Adrenal gland (tissue), 12 donors: ENCODE data around the gene S100A7A. TPM values are rescaled to one million over a fixed set of nuclear protein-coding genes. Genes with fewer than 3 reads are reported as not detected.
"Not testable (repeated sequence)": the region's sequence is repeated elsewhere in the genome, so short reads cannot be mapped to it uniquely, and the experiment has no call there.

Source experiments
- DNase-seq, 7 donors: peaks; one replicate each; pipeline ENCODE4 v3.0.0-alpha.2; 2019 to 2020
- H3K27ac ChIP-seq, 5 donors: fragments of 200-600 bp; sonication (generic) in 4 of 5; 1 replicate in 3 of 5; 2 replicates in 2 of 5; pipeline versions ENCODE4 v1.5.1 to v1.8.0; 2016 to 2020; ENCODE audit warnings: mild to moderate bottlenecking in 1 of 5
- H3K27me3 ChIP-seq: fragments of 200-600 bp; 2 replicates; pipeline ENCODE4 v1.8.0; 2021
- H3K36me3 ChIP-seq, 2 donors: fragments of 200-600 bp; replicated peaks in 1 of 2; 1 replicate in 1 of 2; 2 replicates in 1 of 2; pipeline versions ENCODE4 v1.5.1 to v1.8.0; 2018 to 2022
- H3K4me1 ChIP-seq, 2 donors: fragments of 200-600 bp; replicated peaks in 1 of 2; 1 replicate in 1 of 2; 2 replicates in 1 of 2; pipeline versions ENCODE4 v1.5.1 to v1.8.0; 2018 to 2021
- H3K4me3 ChIP-seq, 4 donors: fragments of 200-600 bp; sonication (generic) in 3 of 4; one replicate each; pipeline ENCODE4 v1.5.1; 2016 to 2018
- H3K9me3 ChIP-seq, 3 donors: fragments of 200-600 bp; sonication (generic) in 1 of 3; replicated peaks in 1 of 3; 1 replicate in 2 of 3; 2 replicates in 1 of 3; pipeline versions ENCODE4 v1.5.1 to v1.8.0; 2016 to 2021
- CTCF ChIP-seq, 6 experiments: fragments of 450-650 bp in 4 of 6; fragments of 200-600 bp in 2 of 6; sonication (generic) in 1 of 6; IDR thresholded peaks; 1 replicate in 5 of 6; 2 replicates in 1 of 6; pipeline versions ENCODE4 v1.5.1 to v1.8.0; 2016 to 2021; ENCODE audit warnings: antibody characterized with exemption in 6 of 6, mild to moderate bottlenecking in 2 of 6, moderate library complexity in 1 of 6
- POLR2A ChIP-seq, 2 donors: fragments of 450-650 bp; IDR thresholded peaks; one replicate each; pipeline ENCODE4 v1.6.1; 2017; ENCODE audit warnings: antibody characterized with exemption in 2 of 2, mild to moderate bottlenecking in 2 of 2, moderate library complexity in 1 of 2
- WGBS, 4 donors: extraction: QIAGEN DNeasy Blood & Tissue Kit in 2 of 4; methylation state at CpG; one replicate each; pipeline versions ENCODE4 v1.1.5 to v1.1.7; 2013 to 2017; 5-methylcytosine and 5-hydroxymethylcytosine counted together
- intact Hi-C, 2 donors: fragments of 100-400 bp; cut with DNase I; formaldehyde crosslinking; loops; one replicate each; pipeline versions ENCODE4 v1.14.1 to v1.15.0; 2022 to 2023
- polyA plus RNA-seq, 3 donors: library from polyadenylated mRNA; stranded (reverse); fragments of 200-250 nt in 2 of 3; fragments of 350-450 nt in 1 of 3; fragmentation: Illumina TruSeq in 1 of 3; extraction: RNeasy Lipid Tissue Mini Kit (QIAGEN cat#74804) in 1 of 3; gene quantifications; one replicate each; pipeline ENCODE4 v1.2.3, GENCODE V29; 2013 to 2014
- total RNA-seq, 9 donors: library from RNA; depleted of rRNA in 4 of 9; stranded (reverse); fragments of >200 nt in 4 of 9; fragments of 120-200 nt in 1 of 9; fragmentation: NEBNext Ultra II Directional in 1 of 9; extraction: Animal tissue kit (Norgen Biotek cat#: 25700) in 1 of 9; gene quantifications; one replicate each; pipeline versions ENCODE4 v1.1.0 to v1.2.4, GENCODE V29; 2013 to 2023
- donor health status: healthy with polysubstance abuse.
- donor health status: Bipolar disorder and iron deficiency.
- donor health status: DM: yes; HTN: yes; CAD: no.
- donor health status: DM: no; HTN: no; CAD: no.
- donor health status: DM: no; HTN: no; CAD: no.
- donor health status: DM: yes; HTN: yes; CAD: no.

S100A7A gene
- total and polyA plus RNA-seq, 12 donors = not detected

DNA sequence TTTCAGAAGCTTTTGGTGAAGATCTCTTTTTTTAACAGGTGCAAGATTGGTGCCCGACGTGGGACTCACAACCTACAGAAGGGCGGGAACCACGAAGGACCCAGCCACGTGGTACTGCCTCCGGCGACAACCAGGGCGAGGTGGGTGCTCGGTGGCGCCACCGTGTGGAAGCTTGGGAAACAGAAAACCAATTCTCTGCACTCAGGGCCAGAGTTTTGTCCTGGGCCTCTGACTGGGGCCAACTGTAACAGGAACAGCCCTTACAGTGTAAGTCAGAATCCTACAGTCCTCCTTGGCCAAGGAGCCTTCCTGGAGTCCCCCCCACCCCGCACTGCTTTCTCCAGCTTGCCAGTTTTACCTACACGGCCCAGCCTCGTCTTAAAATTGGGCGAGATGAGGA is 11.6 kb upstream of the S100A7A start:
- no peak overlapping the region for H3K4me3 ChIP-seq
- H3K36me3 ChIP-seq = no peaks in the 10 kb centered on the region
- no peaks in the 10 kb centered on the region for H3K9me3 ChIP-seq
- intact Hi-C loops = no loop called here
- TF ChIP-seq CTCF (IDR thresholded peaks at IDR 0.05) (peak in 5 of 6 experiments; percentile 35 to 58 (median 40)), POLR2A (IDR thresholded peaks at IDR 0.05) (no peak)
- H3K27me3 ChIP-seq = no peaks in the 10 kb centered on the region
- H3K27ac ChIP-seq = no peak overlapping the region
- DNase-seq = peak; percentile 27 to 62 (median 38)
- H3K4me1 ChIP-seq = no peaks in the 10 kb centered on the region
- WGBS, 4 donors = 34 to 41% (median 39%) methylated on average over 15 of the region's 15 CpGs

DNA sequence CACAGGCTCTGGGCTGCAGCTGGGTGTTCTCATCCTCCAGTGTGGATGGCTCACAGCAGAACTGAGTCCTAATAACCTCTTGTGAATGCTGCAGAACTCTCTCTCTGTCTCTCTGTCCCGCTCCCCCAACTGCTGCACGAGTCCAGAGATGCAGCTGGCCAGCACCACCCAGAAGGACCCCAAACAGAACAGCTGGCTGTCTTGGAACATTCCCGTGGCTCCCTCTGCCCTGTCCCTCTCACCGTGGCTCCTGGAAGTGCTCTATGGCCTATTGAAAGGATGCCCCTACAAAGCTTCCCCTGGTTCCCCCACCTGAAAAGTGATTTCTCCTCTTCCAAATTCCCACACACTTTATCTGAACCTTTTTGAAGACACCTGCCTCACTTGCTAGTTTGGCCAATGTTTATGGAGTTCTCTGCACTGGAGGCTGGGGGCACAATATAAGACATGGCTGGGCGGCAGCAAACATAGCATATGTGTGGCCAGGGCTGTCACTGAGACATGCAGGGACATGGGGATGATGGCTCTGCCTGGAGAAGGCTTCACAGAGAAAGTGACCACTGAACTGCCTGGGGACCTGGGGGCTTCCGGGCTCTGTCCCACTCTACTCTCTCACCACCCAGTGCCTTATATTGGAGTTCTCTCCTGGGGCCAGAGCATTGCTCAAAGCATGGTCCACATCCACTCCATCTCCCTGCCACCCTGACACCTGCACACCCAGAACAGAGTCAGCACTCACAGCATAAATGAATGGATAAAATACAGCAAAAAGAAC is 10.3 kb upstream of the S100A7A start:
- H3K4me1 ChIP-seq, H3K27ac ChIP-seq, DNase-seq, H3K9me3 ChIP-seq, H3K27me3 ChIP-seq, H3K36me3 ChIP-seq, H3K4me3 ChIP-seq, intact Hi-C loops: not testable (repeated sequence)
- WGBS, 4 donors = 67 to 84% (median 80%) methylated on average over 3 to 6 of the region's 6 CpGs

- H3K9me3 ChIP-seq, H3K36me3 ChIP-seq, H3K4me3 ChIP-seq, H3K27me3 ChIP-seq, H3K4me1 ChIP-seq, intact Hi-C loops, H3K27ac ChIP-seq: not testable (repeated sequence)
- 61 to 74% (median 68%) methylated on average over 10 to 11 of the region's 11 CpGs for WGBS, 4 donors
- peak in 1 of 7 donors; percentile 9 for DNase-seq
These were observed 9.0 kb upstream of the S100A7A start for GRCh38 chr1:153407274-153407673.

DNA sequence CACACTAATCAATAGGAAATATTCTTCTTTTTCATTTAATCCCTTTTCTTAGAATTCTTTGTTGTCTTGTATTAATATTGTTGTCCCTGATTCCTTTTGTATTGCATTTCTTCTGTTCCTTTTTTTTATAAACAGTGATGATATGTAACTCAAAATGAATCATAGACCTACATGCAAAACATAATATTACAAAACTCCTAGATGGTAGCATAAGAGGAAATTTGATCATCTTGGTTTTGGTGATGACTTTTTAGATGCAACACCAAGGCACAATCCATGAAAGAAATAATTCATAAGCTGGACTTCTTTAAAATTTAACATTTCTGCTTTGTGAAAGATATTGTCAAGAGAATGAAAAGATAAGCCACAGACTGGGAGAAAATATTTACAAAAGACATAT is 2.4 kb upstream of the S100A7A start:
- H3K9me3 ChIP-seq, DNase-seq, H3K4me1 ChIP-seq, H3K27me3 ChIP-seq, H3K4me3 ChIP-seq, H3K36me3 ChIP-seq, intact Hi-C loops, H3K27ac ChIP-seq: not testable (repeated sequence)

GRCh38 chr1:153417136-153417888 is 992 bp downstream of the S100A7A start:
- Histone ChIP-seq H3K27ac (no peak overlapping the region), H3K4me1 (no peaks in the 10 kb centered on the region), H3K36me3 (no peaks in the 10 kb centered on the region), H3K4me3 (no peak overlapping the region), H3K9me3 (no peaks in the 10 kb centered on the region), H3K27me3 (no peaks in the 10 kb centered on the region)
- TF ChIP-seq POLR2A (IDR thresholded peaks at IDR 0.05) (no peak), CTCF (IDR thresholded peaks at IDR 0.05) (no peak)
- intact Hi-C loops = no loop called here
- WGBS, 4 donors = 72 to 79% (median 76%) methylated on average over 11 to 12 of the region's 12 CpGs
- no peak for DNase-seq

- H3K27ac ChIP-seq, H3K27me3 ChIP-seq, H3K4me3 ChIP-seq, H3K36me3 ChIP-seq, H3K4me1 ChIP-seq, DNase-seq, intact Hi-C loops, H3K9me3 ChIP-seq: not testable (repeated sequence)
- 64 to 73% (median 70%) methylated on average over 6 to 7 of the region's 7 CpGs for WGBS, 4 donors
These were observed 2.6 kb downstream of the S100A7A start for GRCh38 chr1:153418758-153419435.

- H3K4me3 ChIP-seq, H3K4me1 ChIP-seq, H3K27me3 ChIP-seq, H3K27ac ChIP-seq, intact Hi-C loops, H3K36me3 ChIP-seq, DNase-seq, H3K9me3 ChIP-seq: not testable (repeated sequence)
- WGBS, 4 donors = 40 to 63% (median 51%) methylated on average over 2 of the region's 2 CpGs
These were observed 3.1 kb downstream of the S100A7A start for GRCh38 chr1:153419436-153419793.
